ENCODE results near the gene MAP7D2. TPM values are rescaled to one million over a fixed set of nuclear protein-coding genes. Genes with fewer than 3 reads are reported as not detected.
A peak's percentile ranks its signal among the peaks of the same experiment; 100 is the strongest.
"Not testable (repeated sequence)": the region's sequence is repeated elsewhere in the genome, so short reads cannot be mapped to it uniquely, and the experiment has no call there.

The MAP7D2 gene
- 0.04 and 0.07 TPM in 2 replicates for total RNA-seq

DNA sequence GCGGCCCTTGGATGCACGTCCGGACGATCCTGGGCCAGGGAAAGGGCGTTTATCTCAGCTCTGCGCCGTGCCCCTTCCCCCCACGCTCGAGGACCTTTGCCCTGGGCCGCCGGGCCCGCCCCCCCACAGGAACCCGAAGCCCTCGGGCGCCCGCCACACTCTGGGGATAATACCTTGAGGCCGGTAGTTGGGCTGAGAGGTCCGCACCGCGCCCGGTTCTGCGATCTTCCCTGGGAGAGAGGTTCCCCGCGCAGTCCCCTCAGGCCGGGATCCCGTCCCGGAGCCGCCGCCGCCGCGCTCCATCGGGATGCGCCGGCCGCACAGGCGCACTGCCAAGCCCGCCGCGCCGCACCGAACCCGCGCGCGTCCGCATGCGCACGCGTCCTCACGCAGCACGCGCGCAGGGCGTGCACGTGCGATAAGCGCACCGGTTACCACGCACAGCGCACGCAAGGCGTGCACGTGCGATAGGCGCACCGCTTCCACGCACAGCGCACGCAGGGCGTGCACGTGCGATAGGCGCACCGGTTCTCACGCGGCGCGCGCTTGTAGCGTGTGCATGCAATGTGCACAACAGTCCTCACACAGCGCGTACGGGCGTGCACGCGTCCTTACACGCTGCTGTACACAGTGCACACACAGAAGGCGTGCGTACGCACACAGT, at the start of gene MAP7D2:
MAP7D2 (minus strand) TSS at position 331 of the 664 bp plus-strand sequence; CDS start at position 303, 28 bp downstream.
- DNase-seq (ENCODE audit: low read depth, low spot score) = no peak

DNA sequence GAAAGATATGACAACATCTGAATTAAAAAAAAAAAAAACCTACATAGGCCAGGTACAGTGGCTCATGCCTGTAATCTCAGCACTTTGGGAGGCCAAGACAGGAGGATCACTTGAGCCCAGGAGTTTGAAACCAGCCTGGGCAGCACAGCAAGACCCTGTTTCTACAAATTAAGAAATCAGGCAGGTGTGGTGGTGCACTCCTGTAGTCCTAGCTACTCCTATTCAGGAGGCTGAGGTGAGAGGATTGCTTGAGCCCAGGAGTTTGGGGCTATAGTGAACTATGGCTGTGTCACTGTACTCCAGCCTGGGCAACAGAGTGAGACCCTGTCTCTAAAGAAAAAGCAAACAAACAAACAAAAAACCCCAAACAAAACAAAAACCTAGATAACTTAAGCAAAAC, 45.8 kb upstream of the MAP7D2 start:
- DNase-seq (ENCODE audit: low read depth, low spot score) = not testable (repeated sequence)

DNA sequence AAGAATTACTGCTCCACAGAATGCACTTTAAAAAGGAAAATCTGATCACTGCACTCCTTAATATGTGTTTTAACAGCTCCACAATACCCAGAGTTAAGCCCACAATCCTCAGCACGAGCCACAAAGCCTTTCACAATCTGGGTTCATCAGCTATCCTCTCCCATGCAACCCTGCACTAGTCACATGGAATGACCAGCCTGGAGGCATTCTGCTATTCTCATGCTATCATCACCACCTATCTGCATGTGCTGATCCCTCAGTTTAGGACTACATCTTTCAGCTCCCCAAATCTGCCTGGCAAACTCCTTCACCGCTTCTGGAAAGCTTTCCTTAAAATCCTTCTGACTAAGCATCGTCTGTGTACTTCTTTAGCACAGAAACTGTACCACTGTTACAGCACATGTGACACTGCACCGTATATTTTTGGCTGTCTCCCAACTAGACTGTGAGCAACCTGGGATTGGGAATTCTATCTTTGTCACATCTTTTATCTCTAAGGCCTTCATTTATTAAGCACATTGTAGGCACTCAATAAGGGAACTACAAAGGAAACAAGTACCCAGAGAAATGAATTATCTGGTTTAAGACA, 43.2 kb upstream of the MAP7D2 start:
- DNase-seq (ENCODE audit: low read depth, low spot score) = no peak

DNA sequence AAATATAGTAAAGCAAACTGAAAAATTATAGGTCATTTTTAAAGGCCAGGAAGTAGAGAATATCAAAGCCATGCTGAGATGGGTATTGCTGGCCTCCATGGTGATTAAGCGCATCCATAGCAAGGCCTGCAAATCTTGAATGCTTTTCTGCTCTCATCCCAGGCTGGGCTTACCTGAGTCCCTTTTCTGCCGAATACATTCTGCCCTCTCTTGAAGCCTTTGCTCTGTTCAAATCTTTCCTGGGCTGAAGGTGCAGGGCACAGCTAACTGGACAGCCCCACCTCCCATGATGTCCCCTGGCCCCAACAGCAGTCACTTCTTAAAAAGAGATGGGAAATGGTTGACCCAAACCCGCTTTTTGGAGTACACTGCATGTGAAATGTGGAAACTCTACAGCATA, 35.0 kb upstream of the MAP7D2 start:
- DNase-seq (ENCODE audit: low read depth, low spot score) = no peak

DNA sequence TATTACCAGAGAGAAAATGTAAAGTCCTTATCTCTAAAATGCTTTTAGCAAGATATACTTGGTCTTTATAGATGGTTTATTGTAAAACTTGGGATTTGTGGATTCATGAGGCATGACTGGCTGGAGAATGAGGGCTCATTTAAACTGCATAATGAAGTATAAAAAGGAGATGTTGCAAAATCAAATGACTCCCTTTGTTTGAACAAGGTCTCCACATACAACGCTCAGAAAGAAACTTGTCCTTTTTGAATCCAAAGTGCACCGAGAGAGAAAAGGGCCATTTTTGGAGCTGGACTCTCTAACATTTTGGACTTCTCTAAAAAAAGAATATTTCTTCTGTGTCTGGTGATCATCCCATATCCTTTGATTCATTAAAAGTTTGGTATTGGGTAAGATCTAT, 32.6 kb upstream of the MAP7D2 start:
- DNase-seq (ENCODE audit: low read depth, low spot score) = no peak

DNA sequence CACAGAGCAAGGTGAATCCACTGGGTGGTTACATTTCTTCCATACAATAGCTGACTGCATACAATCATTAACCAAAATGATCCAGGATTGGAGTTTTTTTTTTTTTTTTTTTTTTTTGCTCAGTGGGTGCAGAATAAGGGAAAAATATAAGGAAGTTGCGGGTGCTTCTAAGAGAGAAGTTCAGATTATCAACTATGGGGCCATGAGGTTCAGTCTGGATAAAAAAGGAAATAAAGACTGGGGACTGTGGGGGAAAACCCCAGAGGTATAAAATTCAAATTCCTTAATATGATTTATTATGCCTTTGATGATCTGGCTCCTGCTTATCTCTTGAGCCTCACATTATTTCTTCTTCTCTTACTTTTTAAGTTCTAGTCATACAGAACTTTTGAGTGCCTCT, 30.9 kb upstream of the MAP7D2 start:
- no peak for DNase-seq (ENCODE audit: low read depth, low spot score)

DNA sequence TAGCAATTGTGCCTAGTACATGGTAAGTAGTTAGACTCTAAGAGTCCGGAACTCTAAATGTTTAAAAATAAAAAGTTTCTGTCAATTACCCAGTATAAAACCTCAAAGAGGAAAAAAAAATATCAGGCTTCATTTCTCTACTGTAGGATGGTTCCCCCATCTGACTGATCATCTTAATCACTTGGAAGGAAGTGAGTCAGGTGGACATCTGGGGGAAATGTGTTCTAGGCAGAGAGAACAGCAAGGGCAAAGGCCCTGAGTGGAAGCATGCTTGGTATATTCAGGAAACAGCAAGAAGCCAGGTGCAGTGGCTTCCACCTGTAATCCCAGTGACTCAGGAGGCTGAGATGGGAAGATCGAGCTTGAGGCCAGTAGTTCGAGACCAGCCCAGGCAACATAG, 27.8 kb upstream of the MAP7D2 start:
- peak; percentile 58 for DNase-seq (ENCODE audit: low read depth, low spot score)

DNA sequence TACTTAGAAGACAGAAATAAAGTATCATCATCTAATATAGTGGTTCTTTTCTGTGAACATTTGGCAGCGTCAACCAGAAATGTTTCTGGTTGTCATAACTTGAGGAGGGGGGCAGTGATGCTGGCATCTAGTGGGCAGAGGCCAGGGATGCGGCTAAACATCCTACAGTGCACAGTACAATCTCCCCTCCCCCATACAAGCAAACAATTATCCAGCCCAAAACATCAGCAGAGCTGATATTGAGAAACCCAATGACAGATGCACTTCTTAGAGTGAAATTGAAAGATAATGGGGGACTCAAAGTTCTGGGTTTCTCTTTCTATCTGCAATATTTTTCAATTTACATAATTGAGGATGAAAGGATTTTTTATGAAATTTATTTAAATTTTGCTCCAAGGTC, 26.9 kb upstream of the MAP7D2 start:
- DNase-seq (ENCODE audit: low read depth, low spot score) = no peak

DNA sequence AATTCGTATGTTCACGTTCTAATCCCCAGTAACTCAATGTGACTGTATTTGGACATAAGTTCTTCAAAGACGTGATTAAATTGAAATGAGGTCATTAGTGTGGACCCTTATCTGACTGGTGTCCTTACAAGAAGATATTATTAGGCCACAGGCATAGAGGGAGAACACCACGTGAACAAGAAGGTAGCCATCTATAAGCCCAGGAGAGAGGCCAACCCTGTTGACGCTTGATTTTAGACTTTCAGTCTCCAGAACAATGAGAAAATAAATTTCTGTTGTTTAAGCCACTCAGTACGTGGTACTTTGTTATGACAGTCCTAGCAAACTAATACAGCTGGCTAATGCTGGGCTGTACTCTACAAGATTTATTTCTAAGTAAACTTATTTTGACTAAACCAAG, 26.4 kb upstream of the MAP7D2 start:
- DNase-seq (ENCODE audit: low read depth, low spot score) = no peak

DNA sequence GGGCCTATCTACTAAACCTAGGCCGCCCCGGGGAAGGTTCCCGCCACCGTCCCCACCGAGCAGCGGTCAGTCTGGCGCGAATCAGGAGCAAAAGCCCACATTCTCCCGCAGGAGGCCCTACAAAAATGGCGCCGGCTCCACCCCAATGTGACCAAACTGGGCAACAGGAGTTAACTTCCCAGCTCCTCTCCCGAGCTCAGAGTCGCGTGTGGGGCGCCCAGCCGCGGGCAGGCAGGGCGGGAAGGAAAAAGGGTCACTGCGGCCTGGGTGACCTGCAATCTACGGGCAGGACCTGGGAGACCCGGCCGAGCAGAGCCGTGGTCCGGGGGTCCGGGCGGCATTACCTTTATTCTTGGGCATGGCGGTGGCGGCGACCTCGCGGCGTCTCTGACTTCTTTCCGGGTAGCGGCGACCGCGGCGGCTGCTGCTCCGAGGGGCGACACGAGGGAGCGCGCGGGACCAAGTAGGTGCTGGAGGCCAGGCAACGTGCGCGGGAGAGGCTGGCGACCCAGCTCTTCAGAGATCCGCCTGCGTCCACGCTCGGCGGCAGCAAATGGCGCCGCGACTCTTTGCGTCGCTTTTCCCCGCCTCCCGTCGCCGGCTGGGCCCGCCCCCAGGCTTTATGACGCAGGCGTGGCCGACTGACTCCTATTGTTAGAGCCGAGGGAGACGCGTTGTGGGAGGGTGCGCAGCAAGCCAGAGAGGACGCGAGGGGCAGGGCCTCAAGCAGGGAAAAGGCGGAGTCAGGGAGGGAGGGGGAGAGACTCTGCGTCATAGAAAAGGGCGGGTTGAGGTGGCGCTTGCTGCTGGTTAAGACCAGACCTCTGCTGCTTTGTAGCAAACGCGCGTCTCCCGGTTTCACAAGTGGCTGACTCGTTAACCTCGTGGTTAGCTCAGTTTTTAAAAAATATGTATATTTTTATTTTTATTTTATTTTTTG, 24.8 kb upstream of the MAP7D2 start, which contains the start of gene EIF1AX:
EIF1AX (minus strand) TSS at position 558 of the 940 bp plus-strand sequence; CDS start at position 360, 198 bp downstream.
- peak; percentile 96 for DNase-seq (ENCODE audit: low read depth, low spot score)

DNA sequence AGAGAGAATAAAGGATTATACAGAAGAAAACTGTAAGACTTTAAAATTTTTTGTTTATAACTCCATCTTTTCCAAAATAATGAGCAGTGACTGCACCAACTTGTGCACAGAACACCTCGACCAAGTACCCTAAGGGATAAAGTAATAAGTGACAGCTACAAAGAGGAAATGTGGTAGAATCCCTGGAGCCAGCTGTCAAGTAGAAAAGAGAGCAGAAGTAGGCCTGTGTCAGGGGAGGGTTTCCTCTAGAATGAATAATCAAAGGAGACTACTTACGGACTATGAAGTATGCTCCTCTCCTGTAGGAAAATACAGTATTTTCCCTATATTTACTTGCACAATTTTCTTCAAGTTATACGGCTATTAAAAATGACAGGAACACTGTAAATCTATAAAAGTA, 23.7 kb upstream of the MAP7D2 start:
- DNase-seq (ENCODE audit: low read depth, low spot score) = no peak

DNA sequence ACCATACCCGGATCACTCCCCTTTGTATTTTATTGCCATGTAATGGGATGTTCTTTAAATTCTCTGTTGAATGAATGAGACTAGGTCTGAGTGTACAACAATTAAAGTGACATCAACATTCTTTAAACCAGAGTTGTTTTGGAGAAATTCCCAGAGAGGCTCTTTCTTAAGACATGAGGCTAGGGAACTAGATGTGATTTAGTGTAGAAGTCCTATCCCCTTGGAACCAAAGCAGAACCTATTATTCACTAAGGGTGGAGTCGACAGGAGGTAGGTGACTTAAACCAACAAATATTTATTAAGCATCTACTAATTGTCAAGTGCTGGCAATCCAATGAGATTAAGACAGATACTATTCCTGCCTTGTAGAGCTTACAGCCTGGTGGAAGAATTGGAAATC, 23.3 kb upstream of the MAP7D2 start:
- no peak for DNase-seq (ENCODE audit: low read depth, low spot score)

DNA sequence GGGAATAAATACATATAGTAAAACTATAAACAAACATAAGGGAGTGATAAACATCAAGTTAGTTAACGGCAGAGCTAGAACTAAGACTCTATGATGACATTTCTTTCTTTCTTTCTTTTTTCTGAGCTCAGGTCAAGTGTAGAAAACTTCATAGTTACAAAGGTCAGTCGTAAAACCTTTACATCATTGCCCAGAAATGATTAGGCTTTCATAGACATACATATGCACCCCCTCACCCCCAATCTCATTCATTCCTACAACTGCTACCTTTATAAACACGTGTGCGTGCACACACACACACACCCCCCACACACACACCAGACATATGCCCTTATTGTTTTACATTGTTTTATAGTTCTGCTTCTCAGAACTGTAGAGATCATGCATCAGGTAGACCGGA, 19.2 kb upstream of the MAP7D2 start:
- no peak for DNase-seq (ENCODE audit: low read depth, low spot score)

DNA sequence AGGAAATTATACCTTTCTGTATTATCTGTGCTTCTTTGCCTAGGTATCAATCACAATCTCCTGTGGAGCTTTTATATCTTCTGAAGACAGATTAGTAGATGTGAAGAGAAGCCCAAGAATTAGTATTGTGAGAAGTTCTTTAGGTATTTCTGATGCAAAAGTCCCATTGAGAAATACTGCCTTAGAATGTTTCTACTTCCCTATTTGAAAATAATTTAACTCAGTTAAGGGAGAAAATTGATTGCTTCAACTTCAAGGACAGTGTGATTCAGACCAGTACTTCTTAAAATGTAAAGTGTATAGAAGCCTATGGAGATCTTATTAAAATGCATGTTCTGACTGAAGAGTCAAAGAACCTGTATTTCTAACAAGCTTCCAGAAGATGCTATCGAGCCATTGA, 16.0 kb upstream of the MAP7D2 start:
- DNase-seq (ENCODE audit: low read depth, low spot score) = no peak

DNA sequence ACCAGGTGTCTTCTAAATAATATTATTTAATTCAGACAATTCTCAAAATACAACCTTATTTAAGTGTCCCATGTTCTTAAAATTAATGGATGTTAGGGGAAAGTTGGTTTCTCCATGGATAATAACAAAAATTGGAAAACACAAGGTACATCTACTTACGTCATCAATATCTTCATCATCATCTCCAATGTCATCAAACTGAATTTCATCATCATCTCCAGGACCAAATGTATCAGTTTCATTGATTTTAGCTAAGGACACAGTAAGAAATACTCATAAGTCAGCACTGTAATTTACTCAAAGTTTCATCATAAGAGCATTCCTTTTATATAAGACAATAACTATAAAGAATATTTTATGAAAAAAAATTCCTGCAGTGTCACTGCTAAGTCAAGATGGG, 13.7 kb upstream of the MAP7D2 start:
- no peak for DNase-seq (ENCODE audit: low read depth, low spot score)

DNA sequence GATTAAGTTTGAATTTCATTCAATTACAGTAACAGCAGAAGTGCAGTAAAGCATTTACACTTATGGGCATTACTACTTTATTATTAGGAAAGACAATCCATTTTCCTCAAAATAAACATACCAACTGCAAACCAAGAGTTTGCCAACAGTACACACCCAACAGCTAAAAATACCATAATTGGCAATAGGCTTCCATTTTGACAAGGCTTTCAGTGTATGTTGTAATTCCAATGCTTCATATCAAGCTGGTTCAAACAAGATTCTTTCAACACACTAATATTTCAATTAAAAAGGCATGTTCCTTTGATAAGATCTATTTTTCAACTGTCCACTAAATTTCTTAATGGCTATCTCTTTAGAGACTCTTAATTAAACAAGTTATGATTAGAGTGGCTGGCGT, 12.8 kb upstream of the MAP7D2 start:
- DNase-seq (ENCODE audit: low read depth, low spot score) = no peak

DNA sequence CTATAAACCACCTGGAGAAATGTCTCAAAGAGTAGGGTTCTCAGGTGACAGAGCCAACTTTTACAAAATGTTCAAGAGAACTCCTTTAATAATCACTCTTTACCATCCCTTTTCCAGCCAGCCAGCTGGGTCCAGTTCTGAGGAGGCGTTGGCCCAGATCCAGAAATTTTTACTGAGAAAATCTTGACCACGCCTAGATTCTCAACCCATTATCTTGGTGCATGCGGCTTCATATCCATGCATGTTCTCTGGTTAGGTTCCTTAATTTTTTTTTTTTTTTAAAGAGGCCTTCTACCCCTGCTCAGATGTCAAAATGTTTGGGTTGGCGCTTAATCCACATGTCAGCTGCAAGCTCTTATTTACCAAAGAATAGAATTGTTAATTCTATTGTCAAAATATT, 12.0 kb upstream of the MAP7D2 start:
- no peak for DNase-seq (ENCODE audit: low read depth, low spot score)

DNA sequence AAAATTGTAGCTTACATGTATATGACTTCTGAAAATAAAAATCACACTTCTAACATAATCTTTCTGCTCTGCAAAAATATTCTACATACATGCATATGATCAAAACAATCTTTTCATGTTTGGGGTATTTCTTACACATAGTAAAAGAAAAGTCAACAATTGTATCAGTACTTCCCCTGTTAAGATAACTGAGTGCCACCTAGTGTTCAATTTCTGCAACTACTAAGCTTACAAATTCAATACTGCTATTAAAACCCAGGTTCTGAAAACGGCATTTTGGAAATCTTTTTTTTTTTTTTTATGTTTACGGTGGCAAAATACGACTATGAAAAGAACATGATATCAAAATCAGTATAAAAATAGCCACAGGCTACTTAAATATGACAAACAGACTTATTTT, 10.7 kb upstream of the MAP7D2 start:
- not testable (repeated sequence) for DNase-seq (ENCODE audit: low read depth, low spot score)

DNA sequence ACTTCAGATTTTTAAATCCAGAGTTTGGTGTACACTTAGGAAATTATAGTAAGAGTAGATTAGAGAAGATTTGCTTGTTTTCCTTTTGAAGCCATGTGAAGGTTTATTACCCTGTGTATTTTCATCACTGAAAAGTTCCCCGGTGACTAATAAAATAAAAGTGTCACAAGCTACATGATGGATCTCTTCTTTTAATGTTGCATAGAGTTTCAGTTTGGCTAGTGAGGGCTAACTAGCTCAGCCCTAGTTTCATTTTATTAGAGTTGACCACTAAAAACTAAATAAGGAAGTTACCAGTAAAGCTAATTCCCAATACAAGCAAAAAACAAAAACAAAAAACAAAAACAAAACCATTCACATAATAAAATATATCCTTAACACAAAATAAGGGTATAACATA, 10.1 kb upstream of the MAP7D2 start:
- DNase-seq (ENCODE audit: low read depth, low spot score) = not testable (repeated sequence)

DNA sequence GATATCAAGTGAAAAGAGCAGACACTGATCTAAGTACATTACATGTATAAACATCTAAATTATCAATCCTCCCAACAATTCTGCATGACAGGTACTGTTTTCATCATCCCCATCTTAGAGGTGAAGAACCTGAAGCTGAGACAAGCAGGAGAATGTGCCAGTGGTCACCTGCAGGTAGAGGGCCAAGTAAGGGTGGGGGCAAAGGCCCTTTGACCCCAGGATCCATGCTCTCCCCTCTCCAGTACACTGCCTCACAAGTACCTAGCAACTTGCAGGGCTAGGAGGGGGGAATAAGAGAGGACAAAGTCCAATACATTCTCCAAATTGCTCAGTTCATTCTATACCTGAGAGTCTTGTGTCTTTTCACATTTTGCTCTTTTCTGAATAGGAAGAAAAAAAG, 8.3 kb upstream of the MAP7D2 start:
- DNase-seq (ENCODE audit: low read depth, low spot score) = no peak

DNA sequence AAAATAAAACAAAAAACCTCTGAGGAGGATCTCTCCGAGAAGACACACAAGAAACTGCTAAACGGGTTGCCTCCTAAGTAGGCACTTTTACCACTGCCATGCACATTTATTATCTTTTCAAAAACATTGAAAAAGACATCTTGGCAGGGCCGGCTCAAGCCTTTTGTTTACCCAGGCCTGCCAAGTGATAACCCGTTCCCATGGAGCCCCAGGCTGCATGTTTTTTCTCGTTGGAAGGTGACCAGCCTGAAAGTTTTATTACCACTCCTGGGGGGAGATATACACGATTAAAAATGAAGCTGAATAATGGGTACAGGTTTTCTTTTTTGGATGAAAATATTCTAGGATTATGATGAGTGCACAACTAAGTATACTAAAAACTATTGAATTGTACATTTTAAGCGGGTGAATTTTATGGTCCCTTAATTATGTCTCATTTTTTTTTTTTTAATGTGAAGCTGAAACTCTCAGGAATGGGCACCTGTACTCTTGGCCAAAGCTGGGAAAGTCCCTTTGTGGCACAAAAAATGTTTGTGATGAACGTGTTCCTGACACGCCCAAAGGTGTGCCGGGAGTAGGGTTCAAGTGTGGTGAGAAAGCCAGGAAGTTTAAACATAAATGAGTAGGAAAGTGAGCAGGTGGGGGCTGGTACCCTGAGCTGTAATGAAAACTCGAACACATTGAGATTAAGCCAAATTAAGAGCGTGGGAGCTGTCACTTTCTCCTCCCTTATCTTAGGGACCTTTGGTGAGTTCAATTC, 1.5 kb upstream of the MAP7D2 start:
- DNase-seq (ENCODE audit: low read depth, low spot score) = no peak

Data from pulmonary artery endothelial cell (primary cell).